AG04449 (cell line): Measurements from ENCODE around the gene TBC1D14.

Source experiments
- CTCF ChIA-PET: fragments of 350-600 bp; formaldehyde crosslinking; extraction: SDS; loops from one replicate; lab custom pipeline; 2021; ENCODE audit warnings: antibody characterized with exemption; lab: Yijun Ruan, JAX
- POLR2A ChIA-PET: fragments of 400-600, 350-600 bp; formaldehyde crosslinking; extraction: SDS; loops from one replicate; lab custom pipeline; 2020; ENCODE audit warnings: antibody characterized with exemption, inconsistent platforms; lab: Yijun Ruan, JAX
- DNase-seq: peaks from one replicate; pipeline ENCODE4 v3.0.0-alpha.2; 2010; ENCODE audit warnings: low read depth, low spot score
- H3K4me3 ChIP-seq: 2 replicates; pipeline ENCODE4 v1.5.1; 2011; ENCODE audit warnings: low read depth, mild to moderate bottlenecking, control low read depth, low read length
- CTCF ChIP-seq: IDR thresholded peaks from one replicate; pipeline ENCODE4 v1.5.1; 2011; ENCODE audit warnings: mild to moderate bottlenecking, moderate library complexity, low read length, control low read depth, inconsistent platforms; ENCODE audit not compliant: insufficient read depth; ENCODE audit errors: missing control alignments

Gene TBC1D14

GRCh38 chr4:7043284-7044136 lies 133.9 kb downstream of the TBC1D14 start, which contains the start of gene TADA2B:
TSS of gene TADA2B (plus strand) at chr4:7043372. CDS start at chr4:7043580, 208 bp downstream.
- POLR2A ChIA-PET, result interaction anchor here (0.6 to 1.7 kb wide), 6 partner anchors 9 to 281 kb away, joined by 3 to 8 read pairs (median 4); partner anchors contain the start of genes GRPEL1 and TBC1D14
- no peak for DNase-seq
- TF ChIP-seq CTCF, result peak; percentile 12
- CTCF ChIA-PET, result interaction anchor here (0.7 to 7.1 kb wide), 29 partner anchors 9 to 326 kb away, joined by 3 to 101 read pairs (median 5); partner anchors contain the start of genes GRPEL1 and TBC1D14
- H3K4me3 ChIP-seq, result peak within 1 kb of the TSS; percentile 80

DNA sequence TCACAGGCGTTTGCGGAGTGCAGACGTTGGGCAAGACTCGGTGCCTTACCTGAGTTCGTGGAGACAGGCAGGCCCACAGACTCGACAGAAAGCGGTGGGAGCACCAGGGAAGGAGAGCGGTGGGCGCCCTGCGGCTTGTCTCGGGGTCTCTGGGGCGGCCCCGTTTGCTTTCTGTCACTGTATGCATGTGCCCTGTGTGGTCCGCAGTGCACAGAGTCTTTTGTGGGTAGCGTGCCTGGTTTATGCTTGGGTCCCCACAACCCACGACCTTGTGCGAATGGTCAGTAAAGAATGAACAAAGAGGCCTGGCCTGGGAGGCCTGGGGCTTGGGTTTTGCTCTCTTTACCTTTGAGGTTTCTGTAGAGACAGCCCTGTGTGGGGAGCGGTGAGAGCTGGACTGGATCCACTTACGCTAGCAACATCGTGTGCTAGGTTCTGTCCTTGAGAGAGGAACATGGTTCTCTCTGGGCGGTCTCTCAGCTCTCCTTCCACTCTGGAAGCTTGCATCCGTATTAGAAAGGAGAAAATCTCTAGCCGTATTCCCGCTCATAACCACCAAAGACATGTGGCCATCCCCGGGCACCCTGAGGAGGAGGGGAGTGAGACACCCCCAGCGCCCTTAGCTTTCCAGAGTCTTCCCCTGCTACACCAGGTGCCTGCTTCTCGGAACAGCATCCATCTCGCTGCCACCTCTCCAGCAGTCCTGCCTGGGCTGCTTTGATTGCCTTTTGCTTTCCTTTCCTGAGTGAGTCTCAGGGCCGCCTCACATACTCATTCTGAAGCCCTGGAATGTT lies 134.7 kb downstream of the TBC1D14 start:
- H3K4me3 ChIP-seq, result peak overlapping the region; percentile 75
- TF ChIP-seq CTCF, result no peak
- DNase-seq, result no peak
- POLR2A ChIA-PET, result interaction anchor here (1.1 to 1.6 kb wide), 2 partner anchors 8 to 11 kb away, joined by 3 to 5 read pairs; no protein-coding TSS in a partner anchor
- CTCF ChIA-PET, result interaction anchor here (1.2 to 7.1 kb wide), 13 partner anchors 8 to 327 kb away, joined by 3 to 101 read pairs (median 9); partner anchors contain the start of genes GRPEL1 and TBC1D14

- CTCF ChIA-PET, result interaction anchor here (0.7 to 7.1 kb wide), 7 partner anchors 12 to 72 kb away, joined by 3 to 101 read pairs (median 18); partner anchors contain the start of gene GRPEL1
- POLR2A ChIA-PET, result interaction anchor here (1.2 kb wide), 1 partner anchor 13 kb away, joined by 3 read pairs; no protein-coding TSS in a partner anchor
- no peak overlapping the region for H3K4me3 ChIP-seq
- no peak for DNase-seq
- no peak for TF ChIP-seq CTCF
Observed at GRCh38 chr4:7045553-7045952, 135.9 kb downstream of the TBC1D14 start.

- H3K4me3 ChIP-seq, result no peak overlapping the region
- CTCF ChIA-PET, result interaction anchor here (1.1 to 7.1 kb wide), 5 partner anchors 12 to 72 kb away, joined by 3 to 101 read pairs (median 18); partner anchors contain the start of gene GRPEL1
- no peak for DNase-seq
- POLR2A ChIA-PET, result interaction anchor here (1.2 kb wide), 1 partner anchor 12 kb away, joined by 3 read pairs; no protein-coding TSS in a partner anchor
- TF ChIP-seq CTCF, result no peak
Observed at GRCh38 chr4:7045961-7046921, 136.6 kb downstream of the TBC1D14 start.

DNA sequence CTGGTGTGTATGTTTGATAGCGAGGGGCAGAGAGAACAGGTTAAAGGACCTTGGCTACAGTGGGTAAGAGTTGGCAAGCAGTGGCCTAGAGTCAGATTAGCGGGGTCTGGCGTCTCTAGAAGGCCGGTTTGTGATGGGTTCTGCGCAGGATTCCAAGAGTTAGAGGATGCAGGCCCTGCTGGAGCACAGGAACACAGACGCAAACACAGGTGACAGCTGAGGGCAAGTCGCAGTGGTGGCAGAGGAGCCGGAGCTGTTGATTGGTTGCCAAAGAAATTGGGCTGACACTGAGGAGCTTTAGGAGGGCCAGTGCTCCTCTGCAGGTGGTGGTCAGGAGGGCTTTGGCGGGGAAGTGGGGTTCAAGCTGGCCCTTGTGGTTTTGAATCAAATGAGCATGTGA lies 137.3 kb downstream of the TBC1D14 start:
- ChIA-PET POLR2A (no interaction called here), CTCF (interaction anchor here (1.1 to 7.1 kb wide), 2 partner anchors 22 to 73 kb away, joined by 3 to 101 read pairs; partner anchors contain the start of gene GRPEL1)
- no peak for TF ChIP-seq CTCF
- no peak for DNase-seq
- no peak overlapping the region for H3K4me3 ChIP-seq
